Smooth muscle cell (in vitro differentiated cells): ENCODE results near the gene QKI. TPM values are rescaled to one million over a fixed set of nuclear protein-coding genes. Genes with fewer than 3 reads are reported as not detected.

Experiments used
- DNase-seq: peaks from one replicate; lab custom pipeline; 2025; ENCODE audit not compliant: unreplicated experiment; lab: John Stamatoyannopoulos, UW
- H2AFZ ChIP-seq: fragments of 200-600 bp; sonication (generic); 2 replicates; pipeline ENCODE4 v1.6.0; 2016; ENCODE audit warnings: antibody characterized with exemption, low read depth, mild to moderate bottlenecking
- H3F3A ChIP-seq: fragments of 200-600 bp; sonication (generic); 2 replicates; pipeline ENCODE4 v1.6.0; 2017; ENCODE audit warnings: antibody characterized with exemption, low read depth
- H3K27ac ChIP-seq: fragments of 200-600 bp; sonication (generic); 2 replicates; pipeline ENCODE4 v1.5.1; 2016; ENCODE audit warnings: low read depth, mild to moderate bottlenecking
- H3K27me3 ChIP-seq: fragments of 200-600 bp; sonication (generic); 2 replicates; pipeline ENCODE4 v1.6.1; 2016; ENCODE audit warnings: low read depth, mild to moderate bottlenecking
- H3K36me3 ChIP-seq: fragments of 200-600 bp; sonication (generic); 2 replicates; pipeline ENCODE4 v1.5.1; 2016; ENCODE audit warnings: low read depth
- H3K4me1 ChIP-seq: fragments of 200-600 bp; sonication (generic); 2 replicates; pipeline ENCODE4 v1.5.1; 2016; ENCODE audit warnings: low read depth
- H3K4me2 ChIP-seq: fragments of 200-600 bp; sonication (generic); 2 replicates; pipeline ENCODE4 v1.6.0; 2016; ENCODE audit warnings: mild to moderate bottlenecking
- H3K4me3 ChIP-seq: fragments of 200-600 bp; sonication (generic); 2 replicates; pipeline ENCODE4 v1.5.1; 2016; ENCODE audit warnings: mild to moderate bottlenecking
- H3K79me2 ChIP-seq: fragments of 200-600 bp; sonication (generic); 2 replicates; pipeline ENCODE4 v1.6.0; 2016; ENCODE audit warnings: low read depth, mild to moderate bottlenecking
- H3K9ac ChIP-seq: fragments of 200-600 bp; sonication (generic); 2 replicates; pipeline ENCODE4 v1.6.0; 2016; ENCODE audit warnings: low read depth
- H3K9me3 ChIP-seq: fragments of 200-600 bp; sonication (generic); replicated peaks from 2 replicates; pipeline ENCODE4 v1.5.1; 2016; ENCODE audit warnings: low read depth
- H4K20me1 ChIP-seq: fragments of 200-600 bp; sonication (generic); 2 replicates; pipeline ENCODE4 v1.6.0; 2016; ENCODE audit warnings: low read depth
- WGBS: methylation state at CpG from one replicate; pipeline ENCODE4 v1.1.7; 2016; ENCODE audit warnings: low lambda C conversion rate; 5-methylcytosine and 5-hydroxymethylcytosine counted together
- polyA plus RNA-seq: library from polyadenylated mRNA; unstranded; fragments of >200 nt; fragmentation: Nextera tagmentation; extraction: Ambion mirVana; gene quantifications from 2 replicates; pipeline ENCODE4 v1.2.1, GENCODE V29; 2016
- total RNA-seq: library from RNA; depleted of rRNA; stranded (reverse); fragments of >200 nt; gene quantifications from 2 replicates; pipeline ENCODE4 v1.2.3, GENCODE V29; 2014
- TF ChIP-seq, protein P1 (sequence below): fragments of 200-600 bp; sonication (generic); IDR thresholded peaks from 2 replicates; pipeline ENCODE4 v1.5.1; 2017; ENCODE audit warnings: borderline replicate concordance, mild to moderate bottlenecking, antibody characterized with exemption; ENCODE audit not compliant: insufficient read depth, poor library complexity, severe bottlenecking

The QKI gene
- total and polyA plus RNA-seq, 2 experiments from 2014 or later: 65.1 to 162 TPM

DNA sequence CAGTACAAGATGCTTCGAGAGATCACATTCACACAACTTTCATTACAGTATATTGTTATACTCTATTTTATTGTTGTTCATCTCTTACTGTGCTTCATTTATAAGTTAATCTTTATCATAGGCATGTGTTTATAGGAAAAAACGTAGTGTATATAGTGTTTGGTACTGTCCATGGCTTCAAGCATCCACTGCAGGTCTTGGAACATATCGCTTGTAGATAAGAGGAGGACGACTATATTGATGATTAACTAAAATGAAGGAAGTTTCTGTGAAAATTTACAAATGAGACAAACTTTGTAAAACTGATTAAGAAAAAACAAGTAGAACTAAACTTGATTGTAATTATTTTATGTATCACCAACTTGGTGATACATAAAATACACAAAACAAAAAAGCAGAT is 98.5 kb downstream of the QKI start:
- DNase-seq: no peak
- Histone ChIP-seq H3K36me3 (no peaks in the 10 kb centered on the region), H3K9me3 (no peaks in the 10 kb centered on the region), H3K4me1 (no peaks in the 10 kb centered on the region), H3K27me3 (no peaks in the 10 kb centered on the region), H3F3A (no peaks in the 10 kb centered on the region), H3K4me2 (no peak overlapping the region), H3K27ac (no peak overlapping the region), H4K20me1 (peaks cover 85% of the 10 kb centered on the region), H2AFZ (no peak overlapping the region), H3K9ac (no peak overlapping the region), H3K4me3 (no peak overlapping the region), H3K79me2 (peaks cover 96% of the 10 kb centered on the region)
- 91% methylated on average over 4 of the region's 4 CpGs for WGBS
- TF ChIP-seq, protein P1, sequence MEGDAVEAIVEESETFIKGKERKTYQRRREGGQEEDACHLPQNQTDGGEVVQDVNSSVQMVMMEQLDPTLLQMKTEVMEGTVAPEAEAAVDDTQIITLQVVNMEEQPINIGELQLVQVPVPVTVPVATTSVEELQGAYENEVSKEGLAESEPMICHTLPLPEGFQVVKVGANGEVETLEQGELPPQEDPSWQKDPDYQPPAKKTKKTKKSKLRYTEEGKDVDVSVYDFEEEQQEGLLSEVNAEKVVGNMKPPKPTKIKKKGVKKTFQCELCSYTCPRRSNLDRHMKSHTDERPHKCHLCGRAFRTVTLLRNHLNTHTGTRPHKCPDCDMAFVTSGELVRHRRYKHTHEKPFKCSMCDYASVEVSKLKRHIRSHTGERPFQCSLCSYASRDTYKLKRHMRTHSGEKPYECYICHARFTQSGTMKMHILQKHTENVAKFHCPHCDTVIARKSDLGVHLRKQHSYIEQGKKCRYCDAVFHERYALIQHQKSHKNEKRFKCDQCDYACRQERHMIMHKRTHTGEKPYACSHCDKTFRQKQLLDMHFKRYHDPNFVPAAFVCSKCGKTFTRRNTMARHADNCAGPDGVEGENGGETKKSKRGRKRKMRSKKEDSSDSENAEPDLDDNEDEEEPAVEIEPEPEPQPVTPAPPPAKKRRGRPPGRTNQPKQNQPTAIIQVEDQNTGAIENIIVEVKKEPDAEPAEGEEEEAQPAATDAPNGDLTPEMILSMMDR: no peak

DNA sequence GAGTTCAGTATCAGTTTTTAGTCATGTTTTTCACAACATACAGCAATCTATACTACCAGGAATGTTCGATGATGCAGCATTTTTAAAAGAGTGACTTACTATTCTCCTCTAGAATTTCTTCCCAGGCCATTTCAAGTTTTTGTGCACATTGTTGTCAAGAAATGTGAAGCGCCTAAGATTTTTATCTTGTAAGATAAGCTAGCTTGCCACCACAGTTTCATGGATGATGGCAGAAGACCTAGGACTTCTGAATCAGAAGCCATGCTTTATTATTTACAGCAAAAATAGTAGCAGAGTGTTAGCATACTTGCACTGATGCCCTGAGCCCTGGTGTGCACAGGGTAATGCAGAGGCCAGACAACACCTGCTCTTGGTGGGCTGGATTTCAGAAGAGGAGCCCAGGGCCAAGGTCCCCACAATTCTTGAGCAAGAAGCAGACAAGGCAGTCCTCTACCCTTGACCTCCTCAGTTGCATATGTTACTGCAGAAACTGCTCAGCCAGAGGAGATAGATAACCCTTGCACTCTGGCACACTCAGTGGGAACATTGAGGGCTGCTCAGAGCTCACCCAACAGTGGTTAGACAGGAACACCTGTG is 99.2 kb downstream of the QKI start:
- WGBS: 88% methylated on average over 2 of the region's 2 CpGs
- Histone ChIP-seq H3K27ac (no peak overlapping the region), H3K4me3 (no peak overlapping the region), H3K9ac (no peak overlapping the region), H3K4me1 (no peaks in the 10 kb centered on the region), H4K20me1 (peaks cover 92% of the 10 kb centered on the region), H3K27me3 (no peaks in the 10 kb centered on the region), H3K9me3 (no peaks in the 10 kb centered on the region), H3K4me2 (no peak overlapping the region), H2AFZ (no peak overlapping the region), H3K36me3 (no peaks in the 10 kb centered on the region), H3F3A (no peaks in the 10 kb centered on the region), H3K79me2 (peaks cover 96% of the 10 kb centered on the region)
- TF ChIP-seq, protein P1: no peak
- no peak for DNase-seq

DNA sequence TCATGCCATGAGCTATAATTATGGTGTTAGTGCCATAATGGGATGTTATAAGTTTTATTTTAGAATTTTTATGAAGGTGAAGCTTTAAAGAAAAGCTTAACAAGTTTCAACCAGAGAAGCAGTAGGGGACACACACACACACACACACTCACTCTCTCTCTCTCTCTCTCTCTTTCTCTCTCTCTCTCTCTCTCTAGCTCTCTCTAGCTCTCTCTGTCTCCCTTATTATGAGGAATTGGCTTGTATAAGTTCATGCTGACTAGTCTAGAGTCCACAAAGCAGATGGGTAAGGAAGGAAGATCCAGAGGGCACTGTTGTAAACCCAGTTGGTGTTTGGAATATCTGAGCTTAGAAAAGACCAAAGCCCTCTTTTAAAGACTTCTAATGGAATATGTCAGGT is 102.4 kb downstream of the QKI start:
- no peak overlapping the region for H3K4me3 ChIP-seq
- no peaks in the 10 kb centered on the region for H3K4me1 ChIP-seq
- H3K27ac ChIP-seq: no peak overlapping the region
- no peak overlapping the region for H3K9ac ChIP-seq
- H4K20me1 ChIP-seq: peaks cover 100% of the 10 kb centered on the region
- no peaks in the 10 kb centered on the region for H3K9me3 ChIP-seq
- H2AFZ ChIP-seq: no peak overlapping the region
- H3K79me2 ChIP-seq: peaks cover 98% of the 10 kb centered on the region
- H3F3A ChIP-seq: no peaks in the 10 kb centered on the region
- H3K27me3 ChIP-seq: no peaks in the 10 kb centered on the region
- TF ChIP-seq, protein P1: no peak
- no peak overlapping the region for H3K4me2 ChIP-seq
- DNase-seq: no peak
- no peaks in the 10 kb centered on the region for H3K36me3 ChIP-seq

DNA sequence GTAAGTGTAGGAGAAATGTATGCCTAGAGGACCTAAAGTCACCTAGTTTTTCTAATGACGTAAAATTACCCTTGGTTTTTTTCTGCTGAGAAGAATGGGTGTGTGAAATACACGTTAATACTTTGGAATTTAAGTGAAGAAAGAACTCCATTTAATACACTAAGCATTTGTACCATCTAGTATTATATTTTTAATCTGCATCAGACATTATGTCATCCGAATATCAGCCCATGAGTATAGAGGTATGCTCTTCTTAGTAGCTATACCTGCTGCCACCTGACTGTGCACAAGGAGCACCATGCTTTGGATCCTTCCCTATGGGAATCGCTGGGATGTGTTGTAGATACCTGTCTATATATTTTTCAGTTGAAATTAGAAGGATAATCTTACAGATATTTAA is 106.4 kb downstream of the QKI start:
- 92% methylated on average over 4 of the region's 4 CpGs for WGBS
- TF ChIP-seq, protein P1: no peak

More for the DNA sequence above, 106.4 kb downstream of the QKI start:
- Histone ChIP-seq H3K27me3 (no peaks in the 10 kb centered on the region), H3K36me3 (no peaks in the 10 kb centered on the region), H3K4me3 (no peak overlapping the region), H3K27ac (peak overlapping the region; percentile 39), H3K79me2 (peaks cover 98% of the 10 kb centered on the region), H3K9me3 (no peaks in the 10 kb centered on the region), H3F3A (no peaks in the 10 kb centered on the region), H3K4me1 (peaks cover 5% of the 10 kb centered on the region), H4K20me1 (peaks cover 98% of the 10 kb centered on the region), H2AFZ (no peak overlapping the region), H3K4me2 (no peak overlapping the region), H3K9ac (no peak overlapping the region)
- no peak for DNase-seq
